H9 (cell line): ENCODE measurements around the gene SUPT3H. TPM values are rescaled to one million over a fixed set of nuclear protein-coding genes. Genes with fewer than 3 reads are reported as not detected.

ENCODE experiments used
- DNase-seq: peaks from one replicate; pipeline ENCODE4 v3.0.0-alpha.2; 2017
- H2AFZ ChIP-seq: one replicate; pipeline ENCODE4 v1.6.1; 2013; ENCODE audit warnings: mild to moderate bottlenecking, low read length, control low read depth, moderate library complexity
- H2AK5ac ChIP-seq: 2 replicates; pipeline ENCODE4 v1.6.1; 2013; ENCODE audit warnings: low read length, control low read depth, mixed read lengths; ENCODE audit not compliant: insufficient read length
- H2BK120ac ChIP-seq: one replicate; pipeline ENCODE4 v1.6.1; 2013; ENCODE audit warnings: low read depth, mild to moderate bottlenecking, low read length, control low read depth, inconsistent platforms; ENCODE audit not compliant: poor library complexity, severe bottlenecking
- H2BK12ac ChIP-seq: 2 replicates; pipeline ENCODE4 v1.6.1; 2013; ENCODE audit warnings: low read length, control low read depth, mixed read lengths, low read depth; ENCODE audit not compliant: insufficient read length
- H2BK15ac ChIP-seq: 2 replicates; pipeline ENCODE4 v1.6.1; 2013; ENCODE audit warnings: low read depth, low read length, control low read depth
- H2BK20ac ChIP-seq: one replicate; pipeline ENCODE4 v1.6.1; 2013; ENCODE audit warnings: low read depth, mild to moderate bottlenecking, low read length, control low read depth, inconsistent platforms; ENCODE audit not compliant: poor library complexity, severe bottlenecking
- H2BK5ac ChIP-seq: 2 replicates; pipeline ENCODE4 v1.6.1; 2013; ENCODE audit warnings: low read length, control low read depth, mixed read lengths; ENCODE audit not compliant: insufficient read length
- H3K14ac ChIP-seq: 2 replicates; pipeline ENCODE4 v1.6.1; 2013; ENCODE audit warnings: low read length, control low read depth; ENCODE audit not compliant: insufficient read depth
- H3K18ac ChIP-seq: 2 replicates; pipeline ENCODE4 v1.6.1; 2013; ENCODE audit warnings: low read depth, mild to moderate bottlenecking, mixed read lengths, low read length, control low read depth; ENCODE audit not compliant: insufficient read length
- H3K23ac ChIP-seq: 2 replicates; pipeline ENCODE4 v1.6.1; 2013; ENCODE audit warnings: low read length, control low read depth, mixed read lengths, low read depth; ENCODE audit not compliant: insufficient read length
- H3K23me2 ChIP-seq: 2 replicates; pipeline ENCODE4 v1.6.1; 2013; ENCODE audit warnings: low read depth, mild to moderate bottlenecking, mixed read lengths, low read length, control low read depth; ENCODE audit not compliant: insufficient read length, poor library complexity, severe bottlenecking
- H3K27ac ChIP-seq: 2 replicates; pipeline ENCODE4 v1.5.1; 2013; ENCODE audit warnings: low read length, control low read depth, mixed read lengths, low read depth; ENCODE audit not compliant: insufficient read length
- H3K27me3 ChIP-seq: 2 replicates; pipeline ENCODE4 v1.6.1; 2013; ENCODE audit warnings: low read length, control low read depth, inconsistent platforms; ENCODE audit not compliant: insufficient read depth
- H3K4ac ChIP-seq: 2 replicates; pipeline ENCODE4 v1.6.1; 2013; ENCODE audit warnings: low read depth, mild to moderate bottlenecking, control low read depth, inconsistent platforms, low read length, moderate library complexity
- H3K4me1 ChIP-seq: 2 replicates; pipeline ENCODE4 v1.6.1; 2013; ENCODE audit warnings: low read length, control low read depth, inconsistent platforms; ENCODE audit not compliant: insufficient read depth
- H3K4me2 ChIP-seq: 2 replicates; pipeline ENCODE4 v1.6.1; 2013; ENCODE audit warnings: low read length, control low read depth, mixed read lengths; ENCODE audit not compliant: insufficient read length, insufficient read depth
- H3K56ac ChIP-seq: 2 replicates; pipeline ENCODE4 v1.6.1; 2013; ENCODE audit warnings: low read depth, mild to moderate bottlenecking, mixed read lengths, low read length, control low read depth; ENCODE audit not compliant: insufficient read length
- H3K79me1 ChIP-seq: 2 replicates; pipeline ENCODE4 v1.6.1; 2013; ENCODE audit warnings: low read depth, mild to moderate bottlenecking, moderate library complexity, low read length, control low read depth, inconsistent platforms; ENCODE audit not compliant: insufficient read depth, poor library complexity, severe bottlenecking
- H3K79me2 ChIP-seq: 2 replicates; pipeline ENCODE4 v1.6.1; 2013; ENCODE audit warnings: low read length, control low read depth, inconsistent platforms; ENCODE audit not compliant: insufficient read depth
- H3K9ac ChIP-seq: 2 replicates; pipeline ENCODE4 v1.6.1; 2013; ENCODE audit warnings: low read length, control low read depth, mixed read lengths; ENCODE audit not compliant: insufficient read length; ENCODE audit errors: extremely low read depth
- H3K9me3 ChIP-seq: one replicate; pipeline ENCODE4 v1.6.1; 2013; ENCODE audit warnings: low read depth, low read length, inconsistent platforms; ENCODE audit not compliant: control insufficient read depth
- H3T11ph ChIP-seq: one replicate; pipeline ENCODE4 v1.6.1; 2013; ENCODE audit warnings: mild to moderate bottlenecking, low read length, control low read depth, inconsistent platforms
- H4K20me1 ChIP-seq: one replicate; pipeline ENCODE4 v1.6.1; 2013; ENCODE audit not compliant: control insufficient read depth, insufficient read length, insufficient read depth
- H4K5ac ChIP-seq: 2 replicates; pipeline ENCODE4 v1.6.1; 2013; ENCODE audit warnings: low read depth, mild to moderate bottlenecking, mixed read lengths, low read length, control low read depth; ENCODE audit not compliant: insufficient read length
- H4K8ac ChIP-seq: replicated peaks from 2 replicates; pipeline ENCODE4 v1.6.1; 2013; ENCODE audit warnings: low read length, control low read depth, mixed read lengths, low read depth; ENCODE audit not compliant: insufficient read length
- H4K91ac ChIP-seq: 2 replicates; pipeline ENCODE4 v1.6.1; 2013; ENCODE audit warnings: low read depth, mild to moderate bottlenecking, moderate library complexity, mixed read lengths, low read length, control low read depth; ENCODE audit not compliant: insufficient read length
- H3K27ac Mint-ChIP-seq, 3 experiments: 2 replicates in 2 of 3; 3 replicates in 1 of 3; pipeline ENCODE4 v1.8.0; 2020 to 2021; ENCODE audit warnings: mixed read lengths in 3 of 3, mild to moderate bottlenecking in 1 of 3, moderate library complexity in 1 of 3
- H3K27me3 Mint-ChIP-seq: 2 replicates; pipeline ENCODE4 v1.8.0; 2021; ENCODE audit warnings: low read depth, mild to moderate bottlenecking, moderate library complexity, mixed read lengths
- H3K36me3 Mint-ChIP-seq, 3 experiments: 2 replicates in 2 of 3; 3 replicates in 1 of 3; pipeline ENCODE4 v1.8.0; 2020 to 2021; ENCODE audit warnings: low read depth in 3 of 3, mixed read lengths in 3 of 3; ENCODE audit not compliant: insufficient read depth in 1 of 3
- H3K4me1 Mint-ChIP-seq, 2 experiments: 2 replicates each; pipeline ENCODE4 v1.8.0; 2020; ENCODE audit warnings: mixed read lengths in 2 of 2
- H3K4me3 Mint-ChIP-seq, 2 experiments: 2 replicates in 1 of 2; 3 replicates in 1 of 2; pipeline ENCODE4 v1.8.0; 2020 to 2021; ENCODE audit warnings: mild to moderate bottlenecking in 2 of 2, mixed read lengths in 2 of 2, moderate library complexity in 1 of 2
- H3K9me3 Mint-ChIP-seq, 2 experiments: 2 replicates in 1 of 2; 3 replicates in 1 of 2; pipeline ENCODE4 v1.8.0; 2020; ENCODE audit warnings: mild to moderate bottlenecking in 2 of 2, mixed read lengths in 2 of 2, moderate library complexity in 1 of 2
- WGBS: extraction: QIAGEN DNeasy Blood & Tissue Kit; methylation state at CpG from one replicate; pipeline ENCODE4 v1.1.7; 2013; ENCODE audit warnings: missing lambda C conversion rate, low lambda C conversion rate, mixed read lengths; ENCODE audit not compliant: insufficient read length; ENCODE audit errors: extremely low coverage; 5-methylcytosine and 5-hydroxymethylcytosine counted together
- total RNA-seq: library from RNA; stranded (reverse); gene quantifications from 2 replicates; pipeline ENCODE4 v1.2.1, GENCODE V29; 2021
- TF ChIP-seq, protein P1 (sequence below): fragments of 200-600 bp; sonication (generic); conservative IDR thresholded peaks from 3 replicates; pipeline ENCODE4 v1.8.0; 2021; ENCODE audit warnings: antibody characterized with exemption, mild to moderate bottlenecking

SUPT3H gene
- total RNA-seq, 1 experiment from 2014 or later = 22.5 TPM

DNA sequence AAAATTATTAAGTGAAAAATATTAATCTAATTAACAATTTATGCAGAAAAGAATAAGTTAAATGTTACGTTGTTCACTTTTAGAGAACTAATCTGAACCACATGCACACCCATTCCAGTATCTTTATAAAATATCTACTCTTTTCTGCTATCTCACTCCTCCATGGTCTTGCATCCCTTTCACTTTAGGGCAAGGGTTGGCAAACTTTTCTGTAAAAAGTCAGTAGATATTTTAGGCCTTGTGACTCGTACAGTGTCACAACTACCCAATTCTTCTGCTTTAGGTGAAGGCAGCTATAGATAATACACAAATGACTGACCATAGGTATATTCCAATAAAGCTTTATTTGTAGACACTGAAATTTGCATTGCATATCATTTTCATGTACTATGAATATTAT is 39.7 kb upstream of the SUPT3H start:
- no peak for DNase-seq
- H2AFZ ChIP-seq = no peak overlapping the region
- H3K9me3 ChIP-seq = no peaks in the 10 kb centered on the region
- no peak overlapping the region for H2BK20ac ChIP-seq
- no peak overlapping the region for H4K91ac ChIP-seq
- no peak overlapping the region for H3K4me3 Mint-ChIP-seq
- no peaks in the 10 kb centered on the region; a peak in 1 of 5 replicates for H3K9me3 Mint-ChIP-seq
- no peak overlapping the region for H3K14ac ChIP-seq
- H3K79me1 ChIP-seq = no peaks in the 10 kb centered on the region
- H2BK12ac ChIP-seq = no peak overlapping the region
- H2AK5ac ChIP-seq = no peak overlapping the region
- peaks cover 21% of the 10 kb centered on the region for H3K23me2 ChIP-seq
- H3K9ac ChIP-seq = no peak overlapping the region
- H3K79me2 ChIP-seq = no peaks in the 10 kb centered on the region
- no peak overlapping the region for H4K5ac ChIP-seq
- no peak overlapping the region for H3K56ac ChIP-seq
- no peak overlapping the region for H3T11ph ChIP-seq
- H3K27ac Mint-ChIP-seq = no peak overlapping the region
- no peak overlapping the region for H2BK5ac ChIP-seq
- no peak overlapping the region for H3K23ac ChIP-seq
- no CpG with 5 or more reads among the region's 2 CpGs for WGBS
- TF ChIP-seq, protein P1, sequence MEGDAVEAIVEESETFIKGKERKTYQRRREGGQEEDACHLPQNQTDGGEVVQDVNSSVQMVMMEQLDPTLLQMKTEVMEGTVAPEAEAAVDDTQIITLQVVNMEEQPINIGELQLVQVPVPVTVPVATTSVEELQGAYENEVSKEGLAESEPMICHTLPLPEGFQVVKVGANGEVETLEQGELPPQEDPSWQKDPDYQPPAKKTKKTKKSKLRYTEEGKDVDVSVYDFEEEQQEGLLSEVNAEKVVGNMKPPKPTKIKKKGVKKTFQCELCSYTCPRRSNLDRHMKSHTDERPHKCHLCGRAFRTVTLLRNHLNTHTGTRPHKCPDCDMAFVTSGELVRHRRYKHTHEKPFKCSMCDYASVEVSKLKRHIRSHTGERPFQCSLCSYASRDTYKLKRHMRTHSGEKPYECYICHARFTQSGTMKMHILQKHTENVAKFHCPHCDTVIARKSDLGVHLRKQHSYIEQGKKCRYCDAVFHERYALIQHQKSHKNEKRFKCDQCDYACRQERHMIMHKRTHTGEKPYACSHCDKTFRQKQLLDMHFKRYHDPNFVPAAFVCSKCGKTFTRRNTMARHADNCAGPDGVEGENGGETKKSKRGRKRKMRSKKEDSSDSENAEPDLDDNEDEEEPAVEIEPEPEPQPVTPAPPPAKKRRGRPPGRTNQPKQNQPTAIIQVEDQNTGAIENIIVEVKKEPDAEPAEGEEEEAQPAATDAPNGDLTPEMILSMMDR = no peak
- no peak overlapping the region for H2BK15ac ChIP-seq
- no peaks in the 10 kb centered on the region for H4K20me1 ChIP-seq
- no peak overlapping the region for H3K27ac ChIP-seq
- H4K8ac ChIP-seq = no peak overlapping the region
- peaks cover 23% of the 10 kb centered on the region; the same call in 1 of the 2 replicates for H3K27me3 ChIP-seq
- H3K4me1 ChIP-seq = no peaks in the 10 kb centered on the region
- no peak overlapping the region for H3K18ac ChIP-seq
- peaks cover 23 to 24% of the 10 kb centered on the region in 2 experiments for H3K4me1 Mint-ChIP-seq
- no peak overlapping the region for H3K4ac ChIP-seq
- H2BK120ac ChIP-seq = no peak overlapping the region
- no peaks in the 10 kb centered on the region for H3K36me3 Mint-ChIP-seq
- H3K27me3 Mint-ChIP-seq = peaks cover 65% of the 10 kb centered on the region
- H3K4me2 ChIP-seq = no peak overlapping the region
